Measurements from ENCODE around the gene SIGMAR1. TPM values are rescaled to one million over a fixed set of nuclear protein-coding genes. Genes with fewer than 3 reads are reported as not detected.

The SIGMAR1 gene
- total and polyA plus RNA-seq, 2 of the 8 experiments (the other 6 are each of a cell fraction or from before 2014, with no cell fraction given) = 84.2 to 134 TPM

GRCh38 chr9:34658461-34658860, 20.9 kb upstream of the SIGMAR1 start:
- Histone ChIP-seq H4K91ac (replicated peaks; ENCODE audit: insufficient read length, low read length) (no peak overlapping the region), H4K20me1 (replicated peaks in 1 of 2; ENCODE audit: control insufficient read depth in 1 of 2, insufficient read depth in 2 of 2, low read length in 2 of 2) (no peaks in the 10 kb centered on the region), H2AK5ac (ENCODE audit: low read depth, low read length) (no peak overlapping the region), H2BK120ac (replicated peaks; ENCODE audit: low read depth, low read length) (no peak overlapping the region), H3K18ac (ENCODE audit: extremely low read depth, low read length) (no peak overlapping the region), H3K9ac (replicated peaks in 1 of 4; ENCODE audit: extremely low read depth in 1 of 4, low read depth in 3 of 4, low read length in 3 of 4) (no peak overlapping the region), H3K27ac (ENCODE audit: low read depth, low read length) (no peak overlapping the region), H2BK5ac (ENCODE audit: low read depth, low read length) (no peak overlapping the region), H3K56ac (replicated peaks; ENCODE audit: insufficient read length, low read depth, low read length) (no peak overlapping the region), H3K23ac (ENCODE audit: insufficient read length) (no peak overlapping the region), H2BK12ac (ENCODE audit: low read depth, low read length) (no peak overlapping the region), H3K23me2 (ENCODE audit: low read depth, low read length) (no peaks in the 10 kb centered on the region), H3K27me3 (replicated peaks in 1 of 4; ENCODE audit: control insufficient read depth in 3 of 4, extremely low read depth in 1 of 4, insufficient read depth in 3 of 4, low read length in 3 of 4) (no peaks in the 10 kb centered on the region; a peak in 1 of 7 replicates), H2BK15ac (ENCODE audit: low read length) (no peak overlapping the region), H2BK20ac (ENCODE audit: low read length) (no peak overlapping the region), H3K4me2 (ENCODE audit: insufficient read depth in 1 of 2, low read depth in 2 of 2, low read length in 2 of 2) (no peak overlapping the region), H4K5ac (ENCODE audit: insufficient read length, low read depth, low read length) (no peak overlapping the region), H3K4me3 (ENCODE audit: extremely low read depth in 1 of 4, insufficient read depth in 2 of 4, low read depth in 3 of 4, low read length in 4 of 4) (no peak overlapping the region), H3K4ac (replicated peaks; ENCODE audit: insufficient read length, low read depth, low read length) (no peak overlapping the region), H3K14ac (ENCODE audit: insufficient read length) (no peak overlapping the region), H3K9me3 (ENCODE audit: insufficient read depth in 2 of 2, low read depth in 1 of 2, low read length in 1 of 2) (no peaks in the 10 kb centered on the region), H3K79me1 (ENCODE audit: low read depth, low read length) (no peaks in the 10 kb centered on the region), H4K8ac (ENCODE audit: extremely low read depth, insufficient read depth, low read length) (no peak overlapping the region), H3K4me1 (replicated peaks in 1 of 4; ENCODE audit: control insufficient read depth in 3 of 4, insufficient read depth in 4 of 4, low read length in 3 of 4) (peaks cover under 1 to 8% (median 4%) of the 10 kb centered on the region in 4 experiments; a peak in 6 of 7 replicates), H3K79me2 (ENCODE audit: control insufficient read depth in 1 of 2, insufficient read depth in 2 of 2, low read length in 2 of 2) (no peaks in the 10 kb centered on the region), H3K36me3 (ENCODE audit: control insufficient read depth in 2 of 4, insufficient read depth in 4 of 4, low read length in 3 of 4) (no peaks in the 10 kb centered on the region), H2AFZ (ENCODE audit: low read length) (no peak overlapping the region)
- FAIRE-seq = no peak
- ChIA-PET POLR2A (ENCODE audit: partially characterized antibody) (interaction anchor here (7.7 to 12.8 kb wide), 2 partner anchors 9 to 24 kb away, joined by 92 to 127 read pairs; partner anchors contain the start of genes ARID3C, GALT, IL11RA and SIGMAR1), CTCF (ENCODE audit: partially characterized antibody) (interaction anchor here (1.0 to 15.2 kb wide), 3 partner anchors 17 to 57 kb away, joined by 3 to 277 read pairs (median 3); partner anchors contain the start of genes GALT and SIGMAR1)
- no peak for TF ChIP-seq ZNF274 (IDR thresholded peaks at IDR 0.05; ENCODE audit: borderline replicate concordance, extremely low read depth, low read length)
- DNase-seq (ENCODE audit: low read depth in 1 of 2, low spot score in 2 of 2) = no peak
- WGBS, 2 experiments (ENCODE audit: extremely low coverage in 1 of 2, insufficient coverage in 1 of 2, insufficient read length in 1 of 2, insufficient replicate concordance in 2 of 2, low coverage in 1 of 2, low lambda C conversion rate in 2 of 2, missing lambda C conversion rate in 1 of 2) = 89% methylated on average over 14 of the region's 14 CpGs; no CpG with 5 or more reads in 1 of the 2 experiments
